Neural cell (in vitro differentiated cells): ENCODE data around the gene MYLK.

Experiments used
- CTCF ChIP-seq: fragments of 450-650 bp; IDR thresholded peaks from 2 replicates; pipeline ENCODE4 v1.5.1; 2014; ENCODE audit warnings: antibody characterized with exemption, mild to moderate bottlenecking, moderate library complexity; ENCODE audit not compliant: poor library complexity, severe bottlenecking
- MXI1 ChIP-seq: fragments of 450-650 bp; conservative IDR thresholded peaks from 2 replicates; pipeline ENCODE4 v1.6.1; 2014; ENCODE audit warnings: antibody characterized with exemption, mild to moderate bottlenecking; ENCODE audit not compliant: poor library complexity, severe bottlenecking
- POLR2AphosphoS5 ChIP-seq: IDR thresholded peaks from 2 replicates; pipeline ENCODE4 v1.6.1; 2012
- RAD21 ChIP-seq: fragments of 450-650 bp; conservative IDR thresholded peaks from 2 replicates; pipeline ENCODE4 v1.6.1; 2014; ENCODE audit warnings: antibody characterized with exemption, mild to moderate bottlenecking, moderate library complexity

GRCh38 chr3:123870033-123870432 is 14.1 kb downstream of the MYLK start:
- TF ChIP-seq RAD21 (no peak), POLR2AphosphoS5 (no peak), CTCF (no peak), MXI1 (no peak)
